M059J (cell line): ENCODE data around the gene INPP5B. TPM values are rescaled to one million over a fixed set of nuclear protein-coding genes. Genes with fewer than 3 reads are reported as not detected.
"Not testable (repeated sequence)": the region's sequence is repeated elsewhere in the genome, so short reads cannot be mapped to it uniquely, and the experiment has no call there.

Experiments used
- DNase-seq: peaks from one replicate; pipeline ENCODE4 v3.0.0-alpha.2; 2012; ENCODE audit warnings: low read depth
- total RNA-seq: library from RNA; depleted of rRNA; stranded (reverse); fragments of >200 nt; shearing (Covaris generic); gene quantifications from 2 replicates; pipeline ENCODE4 v1.2.3, GENCODE V29; 2014

Gene INPP5B
- total RNA-seq, 1 experiment from 2014 or later: 8.5 TPM

DNA sequence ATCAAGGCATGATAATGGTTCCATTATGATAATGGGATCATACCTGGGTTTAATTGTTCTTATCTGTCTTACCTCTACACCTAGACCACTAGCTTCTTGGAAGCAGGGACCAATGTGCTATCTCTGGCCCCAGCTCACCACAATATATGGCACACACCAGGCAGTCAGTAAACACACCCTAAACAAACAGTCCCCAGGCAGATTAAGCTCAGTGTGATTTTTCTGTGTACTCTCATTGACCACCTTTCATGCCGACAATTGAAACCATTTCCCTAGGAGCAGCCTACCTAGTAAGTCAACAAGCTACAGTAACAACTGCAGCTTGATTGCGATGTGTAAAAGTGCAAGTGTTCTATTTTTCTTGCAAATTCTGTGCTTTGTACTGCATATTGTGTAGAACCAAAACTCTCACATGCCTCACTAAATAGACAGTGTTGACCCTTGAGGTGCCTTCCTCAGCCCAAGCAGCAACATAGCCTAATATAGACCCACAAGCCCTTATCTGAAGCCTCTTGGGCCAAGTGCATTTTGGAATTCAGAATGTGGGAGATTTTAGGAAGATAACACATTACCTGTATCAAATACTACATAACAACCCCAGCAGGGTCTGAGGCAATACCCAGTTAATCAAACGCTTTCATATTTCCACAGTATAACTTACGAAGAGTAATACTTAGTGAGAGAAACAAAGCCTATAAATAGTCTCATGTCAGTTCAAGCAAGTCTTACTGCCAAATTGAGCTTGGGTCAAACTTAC, 32.0 kb downstream of the INPP5B start:
- no peak for DNase-seq

DNA sequence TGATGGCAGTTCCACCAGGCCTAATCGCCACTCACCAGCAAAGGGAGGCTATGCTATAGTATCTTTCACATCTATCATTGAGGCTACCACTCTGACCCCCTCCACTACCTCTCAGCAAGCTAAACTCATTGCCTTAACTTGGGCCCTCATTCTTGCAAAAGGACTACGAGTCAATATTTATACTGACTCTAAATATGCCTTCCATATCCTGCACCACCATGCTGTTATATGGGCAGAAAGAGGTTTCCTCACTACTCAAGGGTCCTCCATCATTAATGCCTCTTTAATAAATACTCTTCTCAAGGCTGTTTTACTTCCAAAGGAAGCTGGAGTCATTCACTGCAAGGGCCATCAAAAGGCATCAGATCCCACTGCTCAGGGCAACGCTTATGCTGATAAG, 35.4 kb downstream of the INPP5B start:
- not testable (repeated sequence) for DNase-seq

DNA sequence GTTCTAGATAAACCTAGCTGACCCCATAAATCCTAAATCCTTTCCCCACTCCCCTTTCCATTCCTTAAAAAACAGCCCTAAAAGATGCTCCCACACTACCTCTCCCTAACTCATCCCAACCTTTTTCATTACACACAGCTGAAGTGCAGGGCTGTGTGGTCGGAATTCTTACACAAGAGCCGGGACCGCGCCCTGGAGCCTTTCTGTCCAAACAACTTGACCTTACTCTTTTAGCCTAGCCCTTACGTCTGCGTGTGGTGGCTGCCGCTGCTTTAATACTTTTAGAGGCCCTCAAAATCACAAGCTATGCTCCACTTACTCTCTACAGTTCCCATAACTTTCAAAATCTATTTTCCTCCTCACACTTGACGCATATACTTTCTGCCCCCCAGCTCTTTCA, 36.0 kb downstream of the INPP5B start:
- not testable (repeated sequence) for DNase-seq

- DNase-seq: not testable (repeated sequence)
Measured at GRCh38 chr1:37908531-37908930, 38.3 kb downstream of the INPP5B start.

DNA sequence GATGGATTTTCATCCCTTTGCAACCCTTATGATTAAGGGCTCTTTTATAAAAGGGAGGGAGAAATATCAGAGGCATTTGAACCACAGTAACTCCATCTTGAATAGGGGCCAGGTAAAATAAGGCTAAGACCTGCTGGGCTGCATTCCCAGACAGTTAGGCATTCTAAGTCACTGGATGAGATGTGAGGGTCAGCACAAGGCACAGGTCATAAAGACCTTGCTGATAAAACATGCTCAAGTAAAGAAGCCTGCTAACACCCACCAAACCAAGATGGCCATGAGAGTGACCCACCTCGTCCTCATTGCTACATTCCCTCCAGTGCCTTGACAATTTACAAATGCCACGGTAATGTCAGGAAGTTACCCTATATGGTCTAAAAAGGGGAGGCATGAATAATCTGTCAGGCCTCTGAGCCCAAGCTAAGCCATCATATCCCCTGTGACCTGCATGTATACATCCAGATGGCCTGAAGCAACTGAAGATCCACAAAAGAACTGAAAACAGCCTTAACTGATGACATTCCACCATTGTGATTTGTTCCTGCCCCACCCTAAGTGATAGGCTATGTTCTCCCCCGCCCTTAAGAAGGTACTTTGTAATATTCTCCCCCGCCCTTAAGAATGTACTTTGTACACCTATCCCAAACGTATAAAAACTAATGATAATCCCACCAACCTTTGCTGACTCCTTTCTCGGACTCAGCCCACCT, 39.3 kb downstream of the INPP5B start:
- not testable (repeated sequence) for DNase-seq

- DNase-seq: not testable (repeated sequence)
Measured at GRCh38 chr1:37906591-37906990, 40.3 kb downstream of the INPP5B start.

- no peak for DNase-seq
Measured at GRCh38 chr1:37905727-37906126, 41.1 kb downstream of the INPP5B start.

GRCh38 chr1:37903921-37904320, 42.9 kb downstream of the INPP5B start:
- not testable (repeated sequence) for DNase-seq

- no peak for DNase-seq
Measured at GRCh38 chr1:37902983-37903382, 43.9 kb downstream of the INPP5B start.

DNA sequence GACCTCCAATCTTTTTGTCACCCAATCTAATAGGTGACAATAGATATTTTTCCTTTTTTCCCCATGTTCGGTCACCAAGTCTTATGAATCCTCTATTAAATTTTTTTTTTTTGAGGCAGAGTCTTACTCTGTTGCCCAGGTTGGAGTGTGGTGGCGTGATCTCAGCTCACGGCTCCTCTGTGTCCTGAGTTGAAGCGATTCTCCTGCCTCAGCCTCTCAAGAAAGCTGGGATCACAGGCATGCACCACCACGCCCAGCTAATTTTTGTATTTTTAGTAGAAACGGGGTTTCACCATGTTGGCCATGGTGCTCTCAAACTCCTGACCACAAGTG, 45.0 kb downstream of the INPP5B start:
- DNase-seq: no peak

DNA sequence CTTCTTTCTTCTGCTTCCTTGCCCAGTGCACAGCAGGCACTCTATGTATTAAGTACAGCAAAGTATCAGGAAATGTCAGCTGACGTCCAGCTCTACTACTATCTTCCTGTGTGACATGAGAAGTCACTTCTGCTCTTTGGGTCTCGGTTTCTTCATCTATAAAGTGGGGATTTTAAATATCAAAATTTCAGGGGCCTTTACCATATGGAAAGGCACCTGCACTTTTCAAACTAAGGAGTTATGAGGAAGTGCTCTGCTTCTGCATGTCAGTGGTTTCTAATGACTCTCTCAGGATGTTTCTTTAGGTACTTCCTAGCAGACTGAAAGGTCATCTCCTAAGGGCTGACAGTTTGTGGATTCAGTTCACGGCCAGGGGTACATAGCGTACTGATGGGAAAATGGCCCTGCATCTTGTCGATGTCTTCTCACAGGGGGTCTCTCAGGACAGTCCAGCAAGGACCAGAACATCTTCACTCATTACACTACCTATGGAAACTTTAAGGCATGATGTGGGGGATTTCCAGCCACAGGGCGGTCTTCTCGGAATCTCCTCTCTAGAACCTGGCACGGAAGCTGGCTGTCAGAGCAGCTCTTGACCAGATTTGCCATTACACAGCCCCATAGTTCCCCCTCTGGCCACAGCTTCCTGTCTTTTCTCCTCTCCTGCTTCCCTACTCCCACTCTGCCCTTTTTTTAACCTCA, 45.5 kb downstream of the INPP5B start:
- DNase-seq: no peak

GRCh38 chr1:37897563-37897962, 49.3 kb downstream of the INPP5B start:
- not testable (repeated sequence) for DNase-seq

GRCh38 chr1:37893673-37894072, 53.2 kb downstream of the INPP5B start:
- DNase-seq: no peak

DNA sequence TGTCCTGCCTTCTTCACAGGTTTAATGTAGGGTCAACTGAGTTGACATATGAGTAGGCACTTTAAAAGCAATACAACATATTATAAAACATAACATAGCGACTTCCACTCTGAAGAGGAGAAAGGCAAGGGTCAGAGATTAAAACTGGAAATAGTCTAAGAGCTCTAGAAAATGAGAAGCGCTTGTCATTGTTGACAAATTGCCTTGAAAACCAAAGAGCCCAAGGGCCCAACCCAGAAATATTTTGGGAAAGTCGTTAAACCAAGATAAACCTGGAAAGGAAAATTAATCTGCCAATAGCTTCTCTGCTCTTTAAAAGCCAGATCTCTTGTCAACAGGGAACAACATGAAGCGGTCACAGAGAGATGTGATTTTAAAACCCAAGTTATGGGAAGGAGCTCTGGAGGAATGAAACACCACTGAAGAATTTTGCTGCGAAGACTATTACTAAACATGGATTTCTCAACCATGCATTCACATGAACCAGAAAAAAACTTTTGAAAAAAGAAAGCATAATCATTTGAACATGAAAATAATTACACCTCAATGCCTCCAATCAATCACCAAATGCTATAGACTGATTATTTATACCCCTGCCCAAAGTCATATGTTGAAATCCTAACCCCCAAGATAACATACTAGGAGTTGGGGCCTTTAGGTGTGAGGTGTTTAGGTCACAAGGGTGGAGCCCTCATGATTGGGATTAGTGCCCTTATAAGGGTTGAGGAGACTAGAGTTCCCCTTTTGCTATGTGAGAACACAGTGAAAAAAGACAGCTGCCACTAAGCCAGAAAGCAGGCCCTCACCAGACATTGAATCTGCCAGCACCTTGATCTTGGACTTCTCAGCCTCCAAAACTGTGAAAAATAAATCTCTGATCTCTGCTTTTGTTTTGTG, 54.5 kb downstream of the INPP5B start:
- no peak for DNase-seq

GRCh38 chr1:37890378-37891014, 56.4 kb downstream of the INPP5B start:
- peak; percentile 57 for DNase-seq

DNA sequence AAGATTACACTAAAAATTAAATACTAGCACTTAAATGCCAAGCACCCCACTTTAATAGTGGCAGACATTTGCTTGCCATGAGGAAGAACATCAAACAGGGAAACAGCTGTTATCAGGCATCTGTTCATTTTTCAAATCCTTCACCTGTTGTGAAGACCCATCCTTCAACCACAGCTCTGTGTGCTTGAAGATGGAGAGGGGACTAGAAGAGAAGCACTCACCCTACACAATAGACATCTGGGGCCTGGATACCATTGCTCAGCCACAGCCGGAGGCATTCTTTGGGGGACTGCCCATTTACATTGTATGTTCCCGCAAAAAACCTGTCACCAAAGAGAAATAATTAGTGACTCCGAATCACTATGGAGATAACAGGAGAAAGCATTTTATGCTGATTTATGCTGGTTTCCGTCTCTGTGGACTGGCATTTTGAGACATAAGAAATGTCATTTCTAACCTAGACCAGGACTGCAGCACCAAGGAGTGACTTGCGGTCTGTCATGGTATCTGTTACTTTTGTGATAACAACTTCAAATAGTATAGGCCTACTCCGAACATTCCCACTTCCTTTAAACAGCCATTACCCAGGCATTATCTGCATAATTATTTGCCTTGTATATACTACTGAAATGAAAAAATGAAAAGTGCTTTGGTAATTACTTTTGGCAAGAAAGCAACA, 58.7 kb downstream of the INPP5B start:
- DNase-seq: no peak

- no peak for DNase-seq
Measured at GRCh38 chr1:37884145-37884544, 62.7 kb downstream of the INPP5B start.

GRCh38 chr1:37883671-37884070, 63.2 kb downstream of the INPP5B start:
- no peak for DNase-seq

GRCh38 chr1:37879865-37880264, 67.0 kb downstream of the INPP5B start:
- DNase-seq: no peak

GRCh38 chr1:37878071-37878470, 68.8 kb downstream of the INPP5B start:
- DNase-seq: no peak

GRCh38 chr1:37875833-37876232, 71.0 kb downstream of the INPP5B start:
- DNase-seq: peak; percentile 15
